ENCODE results near the gene SMKR1. TPM values are rescaled to one million over a fixed set of nuclear protein-coding genes. Genes with fewer than 3 reads are reported as not detected.

The SMKR1 gene
- total and polyA plus RNA-seq, 2 experiments from 2014 or later: 2.1 TPM; not detected in 1

GRCh38 chr7:129512192-129512591 lies 9.9 kb downstream of the SMKR1 start:
- Mint-ChIP-seq H3K27ac (no peak overlapping the region), H3K4me1 (peaks cover 17% of the 10 kb centered on the region; the same call in 2 of the 3 replicates), H3K9me3 (peaks cover 4% of the 10 kb centered on the region; the same call in 2 of the 3 replicates), H3K27me3 (ENCODE audit: insufficient read depth, low read depth, poor library complexity) (peaks cover 12% of the 10 kb centered on the region), H3K4me3 (no peak overlapping the region), H3K36me3 (ENCODE audit: low read depth) (no peaks in the 10 kb centered on the region)
- H3K36me3 ChIP-seq (ENCODE audit: insufficient read depth): no peaks in the 10 kb centered on the region
- H3K4me3 ChIP-seq: no peak overlapping the region
- no peak for ATAC-seq
- H3K27me3 ChIP-seq (ENCODE audit: insufficient read depth): no peaks in the 10 kb centered on the region
- no peak overlapping the region for H3K27ac ChIP-seq (ENCODE audit: low read depth)
- no peaks in the 10 kb centered on the region for H4K20me1 ChIP-seq (replicated peaks; ENCODE audit: insufficient read depth)
- no peak overlapping the region for H3K4me2 ChIP-seq
- H3K9me2 ChIP-seq (ENCODE audit: insufficient read depth): no peaks in the 10 kb centered on the region
- 0 out of 2 replicates have a peak, but pooled peaks cover 2% of the 10 kb centered on the region for H3F3A ChIP-seq (replicated peaks; ENCODE audit: low read depth)
- H3K4me1 ChIP-seq (ENCODE audit: insufficient read depth): peaks cover 11% of the 10 kb centered on the region; the same call in 1 of the 2 replicates
- H3K79me2 ChIP-seq (replicated peaks; ENCODE audit: insufficient read depth): no peaks in the 10 kb centered on the region
- no peak for TF ChIP-seq ZNF114 (CRISPR knock-in tag; IDR thresholded peaks at IDR 0.05)
- no peak for TF ChIP-seq JUNB (IDR thresholded peaks at IDR 0.05; ENCODE audit: unreplicated experiment)
- no peak for TF ChIP-seq NANOG (IDR thresholded peaks at IDR 0.05; ENCODE audit: borderline replicate concordance)
- peak overlapping the region; percentile 9 for H2AFZ ChIP-seq
- DNase-seq (ENCODE audit: low spot score): no peak

- Histone ChIP-seq H3K36me3 (ENCODE audit: insufficient read depth) (no peaks in the 10 kb centered on the region), H3F3A (replicated peaks; ENCODE audit: low read depth) (0 out of 2 replicates have a peak, but pooled peaks cover 2% of the 10 kb centered on the region), H3K4me1 (ENCODE audit: insufficient read depth) (peaks cover 11% of the 10 kb centered on the region; the same call in 1 of the 2 replicates), H3K9me2 (ENCODE audit: insufficient read depth) (no peaks in the 10 kb centered on the region), H3K27me3 (ENCODE audit: insufficient read depth) (no peaks in the 10 kb centered on the region), H3K4me3 (no peak overlapping the region), H3K79me2 (replicated peaks; ENCODE audit: insufficient read depth) (no peaks in the 10 kb centered on the region), H2AFZ (peak overlapping the region; percentile 88), H3K4me2 (no peak overlapping the region), H4K20me1 (replicated peaks; ENCODE audit: insufficient read depth) (no peaks in the 10 kb centered on the region), H3K27ac (ENCODE audit: low read depth) (no peak overlapping the region)
- peaks cover 12% of the 10 kb centered on the region for H3K27me3 Mint-ChIP-seq (ENCODE audit: insufficient read depth, low read depth, poor library complexity)
- H3K4me3 Mint-ChIP-seq: no peak overlapping the region
- no peak for ATAC-seq
- TF ChIP-seq STAT1 (IDR thresholded peaks at IDR 0.05; ENCODE audit: unreplicated experiment) (no peak), REST (IDR thresholded peaks at IDR 0.05; ENCODE audit: unreplicated experiment) (no peak)
- H3K36me3 Mint-ChIP-seq (ENCODE audit: low read depth): no peaks in the 10 kb centered on the region
- H3K27ac Mint-ChIP-seq: peak overlapping the region; percentile 19; the same call in 1 of the 2 replicates
- H3K4me1 Mint-ChIP-seq: peaks cover 21% of the 10 kb centered on the region
- no peak for DNase-seq (ENCODE audit: low spot score)
- H3K9me3 Mint-ChIP-seq: peaks cover 4% of the 10 kb centered on the region; the same call in 2 of the 3 replicates
Observed at GRCh38 chr7:129513546-129513945, 11.2 kb downstream of the SMKR1 start.

GRCh38 chr7:129514683-129515082 lies 12.4 kb downstream of the SMKR1 start:
- no peaks in the 10 kb centered on the region for H3K27me3 ChIP-seq (ENCODE audit: insufficient read depth)
- H3K36me3 ChIP-seq (ENCODE audit: insufficient read depth): no peaks in the 10 kb centered on the region
- H3K27ac ChIP-seq (ENCODE audit: low read depth): peak overlapping the region; percentile 29; the same call in 1 of the 2 replicates
- H3K4me2 ChIP-seq: 0 out of 2 replicates have a peak overlapping the region, but pooled peaks have one; percentile 25
- H3K27me3 Mint-ChIP-seq (ENCODE audit: insufficient read depth, low read depth, poor library complexity): peaks cover 12% of the 10 kb centered on the region
- H3K9me3 Mint-ChIP-seq: peaks cover 4% of the 10 kb centered on the region; the same call in 2 of the 3 replicates
- no peaks in the 10 kb centered on the region for H3K9me2 ChIP-seq (ENCODE audit: insufficient read depth)
- peaks cover 26% of the 10 kb centered on the region for H3K4me1 Mint-ChIP-seq
- H3K27ac Mint-ChIP-seq: 0 out of 2 replicates have a peak overlapping the region, but pooled peaks have one; percentile 15
- 0 out of 2 replicates have a peak, but pooled peaks cover 2% of the 10 kb centered on the region for H3F3A ChIP-seq (replicated peaks; ENCODE audit: low read depth)
- H3K79me2 ChIP-seq (replicated peaks; ENCODE audit: insufficient read depth): no peaks in the 10 kb centered on the region
- no peak overlapping the region for H3K4me3 ChIP-seq
- no peaks in the 10 kb centered on the region for H4K20me1 ChIP-seq (replicated peaks; ENCODE audit: insufficient read depth)
- H3K4me3 Mint-ChIP-seq: no peak overlapping the region
- H3K36me3 Mint-ChIP-seq (ENCODE audit: low read depth): no peaks in the 10 kb centered on the region
- peaks cover 13% of the 10 kb centered on the region for H3K4me1 ChIP-seq (ENCODE audit: insufficient read depth)
- DNase-seq (ENCODE audit: low spot score): peak; percentile 49
- ATAC-seq: peak; percentile 78
- peak overlapping the region; percentile 88 for H2AFZ ChIP-seq
- no peak for TF ChIP-seq ZNF114 (CRISPR knock-in tag; IDR thresholded peaks at IDR 0.05)
- TF ChIP-seq STAT1 (IDR thresholded peaks at IDR 0.05; ENCODE audit: unreplicated experiment): no peak
- TF ChIP-seq CTCF (conservative IDR thresholded peaks at IDR 0.05; ENCODE audit: low read depth in 2 of 2): no peak
- TF ChIP-seq NANOG (IDR thresholded peaks at IDR 0.05; ENCODE audit: borderline replicate concordance): no peak
- no peak for TF ChIP-seq ETS1 (IDR thresholded peaks at IDR 0.05)
- no peak for TF ChIP-seq CREB1 (CRISPR knock-in tag; IDR thresholded peaks at IDR 0.05; ENCODE audit: low read depth)
- no peak for TF ChIP-seq EZH2phosphoT487 (IDR thresholded peaks at IDR 0.05; ENCODE audit: unreplicated experiment)
